Measurements from ENCODE around the gene ITGB8. TPM values are rescaled to one million over a fixed set of nuclear protein-coding genes. Genes with fewer than 3 reads are reported as not detected.

The ITGB8 gene
- total and polyA plus RNA-seq, 9 of the 15 experiments (the other 6 are each of a cell fraction or from before 2014, with no cell fraction given), result under 0.01 to 0.03 (median 0.02) TPM; not detected in 6

DNA sequence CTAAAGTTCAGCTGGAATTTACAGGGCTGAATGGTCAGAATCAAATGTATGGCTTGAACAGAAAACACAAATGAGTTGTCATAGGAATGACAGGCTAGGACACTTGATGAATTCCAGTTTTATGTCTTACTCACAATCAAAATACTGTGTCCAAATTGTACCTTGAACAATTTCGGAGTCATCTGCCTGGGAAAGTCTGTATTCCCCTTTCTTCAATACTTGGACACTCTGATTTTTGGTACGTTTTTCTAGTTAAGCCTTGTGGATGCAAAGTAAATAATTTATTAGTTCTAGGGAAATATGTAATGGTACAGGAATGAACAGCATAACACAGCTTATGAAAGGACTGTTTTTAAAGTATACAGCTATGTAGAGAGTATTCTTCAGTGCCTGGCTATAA lies 100.4 kb downstream of the ITGB8 start (continued):
- TF ChIP-seq HDAC8 (tag; IDR thresholded peaks at IDR 0.05) (no peak), ZBTB17 (CRISPR knock-in tag; IDR thresholded peaks at IDR 0.05) (no peak)

DNA sequence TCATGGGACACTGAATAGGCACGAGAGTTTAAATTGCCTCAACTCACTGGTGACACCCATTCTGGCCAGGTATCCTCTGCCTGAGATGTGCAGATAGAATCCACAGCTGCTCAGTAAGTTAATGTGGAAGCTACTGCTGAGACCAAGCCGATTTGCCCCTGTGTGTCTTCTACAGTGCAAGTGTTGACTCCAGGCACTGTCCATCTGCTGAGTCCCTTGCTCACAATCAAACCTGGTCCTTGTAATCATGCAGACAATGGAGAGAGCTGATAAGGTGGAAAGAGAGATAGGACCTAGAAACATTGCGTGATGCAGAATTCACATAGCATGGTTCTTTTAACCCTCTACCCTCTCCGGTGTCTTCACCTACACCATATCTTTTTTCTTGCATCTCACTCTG lies 101.4 kb downstream of the ITGB8 start:
- H3K4me1 ChIP-seq (replicated peaks in 1 of 2; ENCODE audit: control insufficient read depth in 2 of 2, insufficient read depth in 2 of 2, low read length in 2 of 2), result no peaks in the 10 kb centered on the region
- in situ Hi-C loops (cut with MboI), result no loop called here
- H3K4me2 ChIP-seq (ENCODE audit: insufficient read depth, low read length), result no peak overlapping the region
- intact Hi-C loops (cut with micrococcal nuclease), result loop anchor here (10.0 kb wide), 1 partner anchor 447 kb away; no protein-coding TSS in a partner anchor
- H3K4me3 ChIP-seq, result no peak overlapping the region
- POLR2A ChIA-PET, result interaction anchor here (0.9 to 2.1 kb wide), 2 partner anchors 11 to 13 kb away, joined by 3 to 7 read pairs; no protein-coding TSS in a partner anchor
- TF ChIP-seq, protein P1, sequence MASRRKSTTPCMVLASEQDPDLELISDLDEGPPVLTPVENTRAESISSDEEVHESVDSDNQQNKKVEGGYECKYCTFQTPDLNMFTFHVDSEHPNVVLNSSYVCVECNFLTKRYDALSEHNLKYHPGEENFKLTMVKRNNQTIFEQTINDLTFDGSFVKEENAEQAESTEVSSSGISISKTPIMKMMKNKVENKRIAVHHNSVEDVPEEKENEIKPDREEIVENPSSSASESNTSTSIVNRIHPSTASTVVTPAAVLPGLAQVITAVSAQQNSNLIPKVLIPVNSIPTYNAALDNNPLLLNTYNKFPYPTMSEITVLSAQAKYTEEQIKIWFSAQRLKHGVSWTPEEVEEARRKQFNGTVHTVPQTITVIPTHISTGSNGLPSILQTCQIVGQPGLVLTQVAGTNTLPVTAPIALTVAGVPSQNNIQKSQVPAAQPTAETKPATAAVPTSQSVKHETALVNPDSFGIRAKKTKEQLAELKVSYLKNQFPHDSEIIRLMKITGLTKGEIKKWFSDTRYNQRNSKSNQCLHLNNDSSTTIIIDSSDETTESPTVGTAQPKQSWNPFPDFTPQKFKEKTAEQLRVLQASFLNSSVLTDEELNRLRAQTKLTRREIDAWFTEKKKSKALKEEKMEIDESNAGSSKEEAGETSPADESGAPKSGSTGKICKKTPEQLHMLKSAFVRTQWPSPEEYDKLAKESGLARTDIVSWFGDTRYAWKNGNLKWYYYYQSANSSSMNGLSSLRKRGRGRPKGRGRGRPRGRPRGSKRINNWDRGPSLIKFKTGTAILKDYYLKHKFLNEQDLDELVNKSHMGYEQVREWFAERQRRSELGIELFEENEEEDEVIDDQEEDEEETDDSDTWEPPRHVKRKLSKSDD (conservative IDR thresholded peaks at IDR 0.05; ENCODE audit: low read length), result no peak
- TF ChIP-seq ZNF696 (CRISPR knock-in tag; conservative IDR thresholded peaks at IDR 0.05), result no peak
- TF ChIP-seq ELF1 (tag; IDR thresholded peaks at IDR 0.05), result no peak
- no peak for TF ChIP-seq ERF (CRISPR knock-in tag; IDR thresholded peaks at IDR 0.05)
- TF ChIP-seq ESRRA (IDR thresholded peaks at IDR 0.05; ENCODE audit: borderline replicate concordance, low read depth), result no peak
- DNase-seq (ENCODE audit: extremely low read depth in 1 of 4, low spot score in 3 of 4), result no peak
- WGBS (ENCODE audit: insufficient coverage, low coverage, missing lambda C conversion rate), result 0% methylated on average over 4 of the region's 4 CpGs
- no peak overlapping the region for H3K9ac ChIP-seq (ENCODE audit: insufficient read depth in 1 of 2, low read depth in 2 of 2, low read length in 2 of 2)
- no peaks in the 10 kb centered on the region for H3K79me2 ChIP-seq (ENCODE audit: control insufficient read depth, insufficient read depth, low read length)
- no peak for ATAC-seq
- BruUV-seq (replicated peaks), result no TSS peak
- H4K20me1 ChIP-seq (replicated peaks; ENCODE audit: control insufficient read depth, insufficient read depth, low read length), result no peaks in the 10 kb centered on the region
- no peak overlapping the region for H3K27ac ChIP-seq (ENCODE audit: extremely low read depth, low read depth, low read length)
- H3K9me3 ChIP-seq (replicated peaks; ENCODE audit: control insufficient read depth, insufficient read depth, low read depth, low read length), result no peaks in the 10 kb centered on the region
- no peaks in the 10 kb centered on the region for H3K27me3 ChIP-seq (ENCODE audit: control insufficient read depth in 2 of 2, insufficient read depth in 2 of 2, low read length in 2 of 2)
- no peaks in the 10 kb centered on the region for H3K9me1 ChIP-seq (ENCODE audit: control insufficient read depth, insufficient read depth, low read length)
- no peak overlapping the region for H2AFZ ChIP-seq (ENCODE audit: low read depth, low read length)
- no peaks in the 10 kb centered on the region for H3K36me3 ChIP-seq (ENCODE audit: control insufficient read depth, insufficient read depth, low read length)
- CTCF ChIA-PET (ENCODE audit: low intra/inter-chr PET ratio), result interaction anchor here (0.6 kb wide), 1 partner anchor 703 kb away, joined by 3 read pairs; no protein-coding TSS in a partner anchor
- no peak for FAIRE-seq
